OCI-LY7 (cell line): ENCODE measurements around the gene DENND2D.

ENCODE experiments used
- CTCF ChIP-seq: fragments of 200-600 bp; sonication (generic); conservative IDR thresholded peaks from 2 replicates; pipeline ENCODE4 v1.5.1; 2014; ENCODE audit warnings: mild to moderate bottlenecking, antibody characterized with exemption, low read length, moderate library complexity, mixed read lengths
- EZH2phosphoT487 ChIP-seq: fragments of 200-600 bp; sonication (generic); IDR thresholded peaks from 2 replicates; pipeline ENCODE4 v1.6.1; 2018; ENCODE audit warnings: low read depth, borderline replicate concordance, mild to moderate bottlenecking, mixed run types, antibody characterized with exemption, low read length, moderate library complexity, mixed read lengths

GRCh38 chr1:111211921-111212320 is 11.5 kb upstream of the DENND2D start:
- TF ChIP-seq CTCF (no peak), EZH2phosphoT487 (no peak)
